Hematopoietic multipotent progenitor cell treated with erythropoietin and hydrocortisone succinate and interleukin-3 and kit ligand, for 4 days (in vitro differentiated cells): Measurements from ENCODE around the gene GALNT9.
"Not testable (repeated sequence)": the region's sequence is repeated elsewhere in the genome, so short reads cannot be mapped to it uniquely, and the experiment has no call there.

Experiments
- DNase-seq: peaks from one replicate; pipeline ENCODE4 v3.0.0-alpha.2; 2015

GALNT9 gene

DNA sequence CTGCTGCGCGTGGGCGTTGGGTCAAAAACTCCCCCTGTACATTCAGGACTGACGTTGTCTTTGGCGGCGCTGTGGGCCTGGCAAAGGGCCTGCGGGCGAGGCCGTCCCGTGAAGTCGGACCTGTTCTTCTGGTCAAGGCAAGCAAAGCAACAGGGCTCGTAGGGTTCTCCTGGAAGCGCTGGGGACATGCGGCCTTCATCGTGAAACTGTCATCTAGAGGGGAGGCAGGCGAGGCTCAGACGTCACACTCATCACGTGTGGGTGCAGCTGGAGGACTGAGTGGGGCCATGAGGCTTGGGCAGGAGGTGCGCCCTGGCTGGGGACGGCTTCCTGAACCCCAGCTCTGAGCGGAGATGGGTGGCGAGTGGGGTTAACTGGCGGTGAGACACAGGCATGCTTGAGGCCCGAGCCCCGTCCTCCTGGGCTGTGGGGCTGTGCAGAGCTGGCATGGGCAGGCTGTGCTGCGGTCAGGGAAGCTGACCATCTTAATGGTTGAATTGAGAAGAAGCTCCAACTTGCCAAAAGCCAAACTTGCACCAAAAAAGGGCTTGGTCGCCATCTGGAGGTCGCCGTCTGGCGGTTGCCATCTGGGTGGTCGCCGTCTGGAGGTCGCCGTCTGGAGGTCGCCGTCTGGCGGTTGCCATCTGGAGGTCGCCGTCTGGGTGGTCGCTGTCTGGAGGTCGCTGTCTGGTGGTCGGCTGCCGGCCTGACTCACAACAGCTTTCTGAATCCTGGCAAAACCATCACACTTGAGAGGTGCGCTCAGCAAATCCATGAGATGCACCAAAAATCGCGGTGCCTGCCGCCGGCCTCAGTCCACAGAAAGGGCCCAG is 119.0 kb downstream of the GALNT9 start:
- no peak for DNase-seq

DNA sequence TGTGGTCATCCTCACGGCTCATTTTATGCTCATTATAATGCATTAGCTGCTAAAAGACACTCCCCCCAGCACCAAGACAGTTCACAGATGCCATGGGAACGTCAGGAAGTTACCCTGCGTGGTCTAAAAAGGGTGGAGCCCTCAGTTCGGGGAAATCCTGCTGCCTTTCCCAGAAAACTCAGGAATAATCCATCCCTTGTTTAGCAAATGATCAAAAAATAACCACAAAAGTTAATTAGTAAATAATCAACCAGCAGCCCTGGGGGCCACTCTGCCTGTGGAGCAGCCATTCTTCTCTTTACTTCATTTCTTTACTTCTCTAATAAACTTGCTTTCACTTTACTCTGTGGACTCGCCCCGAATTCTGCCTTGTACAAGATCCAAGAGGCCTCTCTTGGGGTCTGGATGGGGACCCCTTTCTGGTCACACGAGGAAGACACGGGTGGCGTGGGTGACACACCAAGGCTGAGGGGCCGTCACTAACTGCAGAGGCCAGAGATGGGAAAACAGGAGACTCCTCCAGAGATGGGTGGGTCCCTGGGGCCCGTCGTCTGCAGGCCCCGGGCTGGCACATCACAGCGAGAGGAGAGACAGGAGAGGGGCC is 119.7 kb downstream of the GALNT9 start:
- DNase-seq = no peak

DNA sequence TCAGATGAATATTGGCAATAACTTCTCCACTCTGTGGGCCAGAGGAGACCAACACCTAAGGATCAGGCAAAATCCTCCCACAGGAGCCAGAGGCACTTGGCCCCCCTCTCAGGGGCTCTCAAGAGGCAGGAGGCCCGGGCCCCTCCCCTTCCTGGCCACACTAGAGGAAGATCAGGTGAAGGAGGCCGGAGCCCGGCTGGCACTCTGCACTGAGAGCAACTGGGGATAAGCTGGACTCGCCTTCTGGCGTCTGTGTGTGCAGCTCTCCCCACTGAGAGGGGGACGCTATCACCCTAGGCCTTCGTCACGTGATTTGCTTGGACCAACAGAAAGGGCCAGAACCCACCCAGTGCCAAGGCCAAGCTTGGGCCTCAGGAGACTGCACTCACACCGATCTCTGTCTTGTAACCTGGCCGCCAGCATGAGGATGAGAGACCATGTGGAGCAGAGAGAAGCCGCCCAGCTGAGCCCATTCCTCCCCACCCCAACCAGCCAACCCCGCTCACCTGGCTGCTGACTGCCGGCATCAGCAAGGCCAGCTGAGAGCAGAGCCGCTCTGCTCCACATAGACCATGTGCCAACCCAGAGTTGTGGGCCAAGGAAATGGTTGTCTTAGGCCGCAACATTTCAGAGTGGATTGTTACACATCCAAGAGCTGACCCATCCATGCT is 121.1 kb downstream of the GALNT9 start:
- no peak for DNase-seq

DNA sequence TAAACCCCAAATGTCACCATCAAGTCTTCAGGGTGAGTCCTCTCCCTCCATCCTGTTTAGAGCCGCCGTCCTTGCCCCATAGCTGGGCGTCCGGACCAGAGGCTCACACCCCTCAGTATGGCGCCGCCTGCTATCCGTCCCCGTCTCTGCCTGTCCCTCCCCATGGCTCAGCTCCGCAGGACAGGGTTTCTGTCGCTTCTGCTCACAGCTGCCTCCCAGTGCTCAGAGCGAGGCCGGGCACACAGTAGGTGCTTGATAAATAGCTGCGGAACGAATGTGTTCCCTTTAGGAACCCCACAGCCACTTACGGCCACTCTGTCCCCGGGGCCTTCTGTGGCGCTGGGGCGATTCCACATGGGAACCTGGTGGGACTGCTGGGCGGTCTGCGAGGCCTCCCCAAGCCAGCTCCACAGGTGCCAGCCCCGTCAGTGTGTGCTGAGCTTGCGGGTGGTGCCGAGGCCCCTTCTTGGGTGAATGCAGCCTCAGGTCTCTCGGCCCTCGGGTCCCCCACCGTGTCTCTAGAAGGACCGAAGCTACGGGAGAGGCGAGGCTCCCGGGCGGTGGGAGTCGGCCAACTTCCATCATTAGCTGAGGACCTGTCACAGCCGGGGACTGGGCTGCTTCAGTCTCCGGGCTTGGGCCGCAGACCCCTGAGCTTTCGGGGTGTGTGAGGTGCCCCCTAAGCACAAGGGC is 122.2 kb downstream of the GALNT9 start:
- no peak for DNase-seq

DNA sequence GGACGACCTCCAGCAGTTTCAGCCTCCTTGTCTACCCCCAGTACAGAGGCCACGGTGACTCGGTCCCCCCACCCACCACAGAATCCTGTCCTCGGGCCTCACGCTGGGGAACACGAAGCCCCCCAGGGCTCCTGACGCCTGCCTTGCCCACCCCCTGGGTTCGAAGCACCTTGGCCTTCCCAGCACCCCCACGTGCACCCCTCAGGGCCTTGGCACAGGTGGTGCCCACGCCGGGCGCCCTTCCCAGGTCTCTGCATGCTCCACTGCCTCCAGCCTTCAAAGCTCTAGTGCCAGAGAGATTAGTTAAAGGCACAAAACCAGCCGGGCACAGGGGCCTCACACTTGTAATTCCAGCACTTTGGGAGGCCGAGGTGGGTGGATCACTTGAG is 123.3 kb downstream of the GALNT9 start:
- DNase-seq = no peak

DNA sequence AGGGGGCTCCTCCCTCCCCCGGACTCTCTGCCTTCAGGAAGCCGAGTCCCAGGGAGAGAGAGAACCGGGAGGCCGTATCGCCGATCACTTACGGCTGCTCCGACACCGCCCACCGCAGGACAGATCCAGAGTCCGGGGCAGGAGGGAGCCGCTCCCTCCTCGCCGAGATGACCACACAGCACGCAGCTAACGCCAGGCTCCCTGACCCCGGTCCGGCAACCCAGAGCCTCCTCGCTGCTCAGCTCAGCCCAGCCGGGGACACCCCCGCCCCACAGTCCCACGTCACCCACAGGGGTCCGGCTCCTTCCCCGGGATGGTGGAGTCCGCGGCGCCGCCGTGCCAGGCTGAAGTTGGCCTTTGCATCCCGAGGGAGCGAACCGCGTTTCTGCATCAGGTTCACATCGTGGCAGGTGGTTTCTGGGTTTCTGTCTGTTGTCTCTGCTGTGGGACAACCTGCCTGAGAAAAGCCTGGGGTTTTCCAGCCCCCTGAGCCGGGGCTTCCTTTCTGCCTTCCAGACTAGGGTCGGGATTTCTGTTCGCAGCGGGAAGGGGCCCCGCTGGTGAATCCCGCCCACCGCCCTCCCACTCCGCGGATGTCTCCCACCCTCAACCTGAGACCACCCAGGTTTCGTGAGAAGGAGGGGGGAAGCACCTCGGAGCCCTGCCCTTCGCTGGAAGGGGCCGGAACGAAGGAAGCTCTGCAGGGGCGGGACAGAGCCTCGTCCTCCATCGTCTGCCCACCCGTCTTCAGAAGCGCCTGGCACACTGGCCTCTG is 123.9 kb downstream of the GALNT9 start:
- no peak for DNase-seq

DNA sequence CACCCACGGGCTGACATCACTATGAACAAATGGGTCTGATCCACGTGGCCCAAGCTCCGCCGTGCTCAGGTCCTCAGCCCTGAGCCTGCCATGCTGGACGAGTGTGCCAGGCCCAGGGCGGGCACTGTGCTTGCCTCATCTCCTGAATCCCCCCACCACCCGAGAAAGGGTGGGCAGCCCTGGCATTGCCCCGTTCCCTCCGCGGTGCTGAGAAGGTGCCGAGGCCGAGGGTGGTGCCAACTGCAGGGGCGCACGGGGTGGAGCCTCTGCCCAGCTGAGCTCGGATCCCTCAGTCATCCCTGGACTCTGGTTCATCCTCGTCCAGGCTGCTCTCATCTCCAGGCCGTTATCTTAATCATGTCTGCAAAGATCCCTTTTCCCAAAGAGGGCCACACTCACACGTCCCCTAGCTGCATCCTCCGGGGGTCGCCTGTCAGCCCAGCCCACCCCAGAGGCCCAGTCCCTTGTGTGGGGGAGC is 124.6 kb downstream of the GALNT9 start:
- DNase-seq = no peak

DNA sequence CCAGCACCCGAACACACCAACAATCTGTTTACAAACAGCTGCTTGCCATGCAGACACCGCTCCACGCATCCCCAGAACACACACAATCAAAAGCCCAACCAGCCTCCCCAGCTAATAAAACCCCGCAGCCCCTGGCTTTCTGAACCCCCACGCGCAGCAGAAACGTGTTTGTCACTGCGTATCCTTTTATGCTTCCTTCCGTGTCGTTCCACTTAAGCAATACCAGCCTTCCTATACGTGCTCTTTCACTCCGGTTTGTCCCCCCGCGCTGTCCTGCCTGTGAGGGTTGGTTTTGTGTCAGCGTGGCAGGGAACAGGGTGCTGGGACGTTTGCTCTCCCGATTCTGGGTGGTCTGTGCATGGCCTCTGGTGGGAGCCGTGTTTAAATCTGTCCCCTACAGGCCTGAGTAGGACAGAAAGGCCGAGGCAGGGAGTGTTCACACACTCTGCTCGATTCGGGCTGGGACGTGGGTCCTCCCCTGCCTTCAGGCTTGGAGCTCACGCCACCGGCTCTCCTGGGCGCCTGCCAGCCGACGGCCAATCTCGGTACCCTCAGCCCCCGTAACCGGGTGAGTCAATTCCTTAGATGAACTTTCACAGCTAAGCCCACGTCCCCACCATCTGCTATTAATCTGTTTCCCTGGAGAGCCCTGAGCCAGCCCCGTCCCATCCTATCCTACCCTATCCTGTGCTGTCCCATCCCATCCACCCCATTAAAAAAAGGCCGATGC is 125.2 kb downstream of the GALNT9 start:
- no peak for DNase-seq

DNA sequence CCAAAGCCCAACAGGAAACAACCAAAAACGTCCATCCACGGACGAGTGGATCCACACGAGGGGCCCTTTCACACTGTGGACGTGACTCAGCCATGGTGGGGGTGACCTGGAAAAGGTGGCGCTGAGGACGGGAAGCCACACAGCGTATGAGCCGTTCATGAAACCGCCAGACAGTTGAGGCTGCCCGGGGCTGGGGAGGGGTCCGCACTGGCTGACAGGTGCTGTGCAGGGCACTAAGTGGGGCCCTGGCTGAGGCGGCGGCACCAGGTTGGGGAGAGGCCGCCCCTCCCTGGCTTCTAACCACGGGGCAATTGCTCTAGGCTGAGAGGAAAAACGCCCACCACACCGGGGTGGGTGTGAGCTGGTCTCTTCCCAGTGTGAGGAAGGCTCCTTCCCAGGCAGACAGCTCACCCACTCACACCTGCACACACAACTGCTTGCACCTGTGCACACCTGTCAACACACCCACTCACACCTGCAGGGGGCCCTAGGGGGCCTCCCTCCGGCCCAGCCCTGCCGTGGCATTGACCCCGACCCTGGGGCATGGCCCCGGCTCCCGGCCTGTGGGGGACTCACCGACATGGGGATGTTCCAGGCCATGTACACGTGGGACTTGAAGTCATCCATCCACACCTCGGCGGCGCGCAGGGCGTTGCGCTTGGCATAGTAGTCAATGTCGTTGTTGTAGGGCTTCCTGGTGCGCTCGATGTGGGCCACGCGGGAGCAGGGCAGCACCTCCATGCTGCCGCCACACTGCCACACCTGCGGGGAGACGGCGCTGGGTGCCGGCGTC is 126.3 kb downstream of the GALNT9 start:
- no peak for DNase-seq

DNA sequence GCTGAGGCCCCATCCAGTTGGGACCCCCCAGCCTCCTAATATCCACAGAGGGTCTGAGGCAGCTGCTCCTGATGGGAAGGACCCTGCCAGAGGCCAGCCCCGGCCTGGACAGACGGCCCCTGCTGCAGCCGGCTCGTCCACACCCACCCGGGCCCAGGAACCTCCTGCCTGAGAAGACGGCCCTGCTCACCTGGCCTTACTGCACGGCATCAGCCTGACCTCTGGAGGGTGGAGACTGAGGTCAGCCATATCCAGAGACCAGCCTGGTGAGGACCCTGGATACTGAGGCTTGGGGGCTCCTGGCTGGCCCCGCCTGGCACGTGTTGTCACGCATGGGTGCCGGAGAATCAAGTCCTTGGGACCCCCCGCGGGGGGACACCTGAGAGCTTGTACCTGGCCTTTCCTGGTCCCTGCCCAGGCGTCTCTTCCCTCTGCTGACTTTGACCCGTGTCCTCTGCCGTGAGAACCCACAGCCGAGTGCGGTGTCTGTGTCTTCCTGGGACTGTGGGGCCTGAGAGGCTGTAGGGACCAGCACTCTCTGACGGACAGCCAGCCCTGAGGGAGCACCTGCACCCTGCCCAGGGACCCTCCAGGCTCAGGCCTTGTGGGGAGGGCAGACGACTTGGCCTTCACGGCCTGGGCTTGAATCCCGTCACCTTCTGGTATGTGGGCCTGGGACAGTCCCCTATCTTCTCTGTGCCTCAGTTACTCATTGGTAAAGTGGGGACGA is 127.8 kb downstream of the GALNT9 start:
- DNase-seq = no peak

DNA sequence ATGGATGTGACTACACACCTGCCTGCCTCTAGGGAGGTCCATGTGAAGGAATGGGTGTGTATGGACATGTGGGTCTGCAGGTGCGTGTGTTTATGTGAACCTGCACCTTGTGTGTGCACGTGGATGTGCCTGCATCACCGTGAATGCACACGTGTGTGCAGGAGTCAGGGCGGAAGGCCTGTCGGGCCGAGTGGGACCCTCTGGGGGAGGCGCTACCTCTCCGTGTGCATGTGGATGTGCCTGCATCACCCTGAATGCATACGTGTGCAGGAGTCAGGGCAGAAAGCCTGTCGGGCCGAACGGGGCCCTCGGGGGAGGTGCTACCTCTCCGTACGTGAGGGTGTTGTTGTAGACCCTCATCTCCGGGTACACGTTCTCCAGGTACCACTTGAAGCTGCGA is 128.6 kb downstream of the GALNT9 start:
- no peak for DNase-seq

DNA sequence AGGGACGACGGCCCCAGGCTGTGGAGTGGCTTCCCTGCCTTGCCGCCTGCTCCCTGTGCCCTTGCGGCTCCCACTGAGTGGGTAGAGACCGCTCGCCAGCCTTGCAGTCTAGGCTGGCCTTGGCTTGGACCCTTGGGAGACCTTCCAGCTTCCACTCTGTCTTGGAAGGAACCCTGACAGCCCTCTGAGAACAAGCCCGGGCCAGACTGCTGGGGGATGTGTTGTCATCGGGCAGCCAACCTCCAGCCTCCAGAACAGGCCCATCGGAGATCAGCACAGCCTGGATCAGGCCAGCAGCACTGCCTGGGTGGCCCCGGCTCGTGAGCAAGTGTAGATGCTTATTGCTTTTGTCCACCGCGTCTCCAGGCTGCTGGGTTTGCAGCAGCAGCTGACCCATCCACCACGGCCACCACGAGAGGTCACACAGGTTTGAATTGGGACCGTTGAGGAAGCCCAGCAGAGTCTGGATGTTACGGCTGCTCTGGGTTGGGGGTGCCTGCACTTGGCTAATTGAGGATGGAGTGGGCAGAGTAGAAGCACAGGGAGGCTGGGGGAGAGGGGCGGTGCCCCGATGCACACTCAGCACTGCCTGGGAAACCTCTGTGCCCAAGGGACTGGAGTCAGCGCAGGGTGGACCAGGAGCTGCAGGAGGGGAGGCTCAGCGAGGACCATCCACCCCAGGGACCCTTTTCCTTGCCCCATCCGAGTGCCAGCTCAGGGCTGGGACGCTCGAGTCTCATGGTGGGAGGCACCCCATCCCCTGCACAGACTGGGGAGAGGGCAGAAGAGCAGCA is 129.7 kb downstream of the GALNT9 start:
- no peak for DNase-seq

DNA sequence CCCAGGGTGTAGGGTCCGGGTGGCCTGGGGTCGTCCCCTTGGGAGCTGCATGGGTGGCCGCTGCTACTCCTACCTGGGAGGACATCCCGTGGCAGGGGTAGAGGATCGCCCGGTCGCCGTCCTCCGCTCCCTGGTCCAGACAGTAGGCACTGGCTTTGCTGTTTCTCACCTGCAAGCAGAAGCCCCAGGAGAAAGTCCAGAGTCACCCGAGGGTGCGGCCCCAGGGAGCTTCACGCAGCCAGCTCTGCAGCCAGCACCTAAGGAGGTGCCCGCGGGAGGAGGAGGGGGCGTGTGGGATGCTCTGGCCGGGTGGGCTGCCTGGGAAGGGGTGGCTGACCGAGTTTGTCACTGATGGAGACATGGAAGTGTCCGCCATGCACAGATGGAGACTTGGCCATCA is 130.3 kb downstream of the GALNT9 start:
- DNase-seq = no peak

DNA sequence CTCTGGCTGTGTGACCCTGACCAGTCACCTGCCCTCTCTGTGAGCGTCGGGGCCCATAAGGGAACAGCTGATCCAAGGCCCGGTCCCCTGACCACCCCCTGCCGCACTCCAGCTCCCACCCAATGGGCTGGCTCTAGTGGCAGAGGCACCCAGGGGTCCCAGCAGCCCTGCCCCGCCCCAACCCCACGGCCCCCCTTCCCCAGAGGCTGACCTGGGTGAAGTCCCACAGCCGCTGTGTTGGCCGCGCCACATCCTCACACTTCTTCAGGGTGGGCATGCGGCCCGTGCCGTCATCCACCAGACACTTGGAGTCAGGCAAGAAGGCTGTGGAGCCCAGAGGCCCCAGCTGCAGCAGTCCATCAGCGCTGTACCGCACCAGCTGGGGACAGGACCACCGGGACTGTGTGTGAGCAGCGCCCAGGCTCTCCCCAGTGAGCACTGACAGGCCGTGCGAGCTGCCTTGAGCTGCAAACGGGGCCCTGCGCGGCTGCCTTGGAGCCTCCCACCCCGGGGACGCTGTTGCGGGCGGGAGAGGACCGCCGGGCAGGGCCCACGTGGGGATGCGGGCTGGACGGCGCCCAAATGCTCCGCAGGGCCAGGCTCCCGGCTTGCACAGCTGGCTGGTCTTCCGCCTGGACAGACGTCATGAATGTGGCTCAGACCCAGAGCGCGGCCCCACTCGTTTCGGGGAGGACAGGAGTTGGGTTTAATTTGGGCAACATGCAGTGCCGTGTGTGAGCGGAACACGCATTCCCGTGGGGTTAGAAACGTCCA is 131.6 kb downstream of the GALNT9 start:
- DNase-seq = no peak

DNA sequence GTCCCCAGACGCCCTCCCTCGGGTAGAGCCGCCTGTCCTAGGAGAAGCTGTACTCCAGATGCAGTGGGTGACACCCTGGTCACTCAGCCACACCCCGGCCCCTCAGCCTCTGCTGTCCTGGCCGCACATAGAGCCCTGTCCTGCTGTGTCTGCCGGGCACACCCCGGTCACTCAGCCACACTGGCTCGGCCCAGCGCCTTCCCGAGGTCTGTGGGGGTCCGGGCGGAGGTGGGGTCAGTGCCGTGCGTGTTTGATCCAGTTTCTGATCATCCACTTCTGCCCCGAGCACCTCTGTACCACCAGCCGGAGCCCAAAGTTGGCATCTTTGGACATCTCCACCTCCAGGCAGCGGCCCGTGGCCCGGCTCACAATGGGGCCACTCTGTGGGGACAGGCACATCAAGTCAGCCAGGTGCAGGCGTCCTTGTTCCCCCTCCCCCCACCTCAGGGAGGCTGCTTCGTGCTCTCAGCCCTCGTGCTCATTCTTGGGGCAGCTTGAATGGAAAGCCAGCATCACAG is 132.5 kb downstream of the GALNT9 start:
- DNase-seq = no peak

DNA sequence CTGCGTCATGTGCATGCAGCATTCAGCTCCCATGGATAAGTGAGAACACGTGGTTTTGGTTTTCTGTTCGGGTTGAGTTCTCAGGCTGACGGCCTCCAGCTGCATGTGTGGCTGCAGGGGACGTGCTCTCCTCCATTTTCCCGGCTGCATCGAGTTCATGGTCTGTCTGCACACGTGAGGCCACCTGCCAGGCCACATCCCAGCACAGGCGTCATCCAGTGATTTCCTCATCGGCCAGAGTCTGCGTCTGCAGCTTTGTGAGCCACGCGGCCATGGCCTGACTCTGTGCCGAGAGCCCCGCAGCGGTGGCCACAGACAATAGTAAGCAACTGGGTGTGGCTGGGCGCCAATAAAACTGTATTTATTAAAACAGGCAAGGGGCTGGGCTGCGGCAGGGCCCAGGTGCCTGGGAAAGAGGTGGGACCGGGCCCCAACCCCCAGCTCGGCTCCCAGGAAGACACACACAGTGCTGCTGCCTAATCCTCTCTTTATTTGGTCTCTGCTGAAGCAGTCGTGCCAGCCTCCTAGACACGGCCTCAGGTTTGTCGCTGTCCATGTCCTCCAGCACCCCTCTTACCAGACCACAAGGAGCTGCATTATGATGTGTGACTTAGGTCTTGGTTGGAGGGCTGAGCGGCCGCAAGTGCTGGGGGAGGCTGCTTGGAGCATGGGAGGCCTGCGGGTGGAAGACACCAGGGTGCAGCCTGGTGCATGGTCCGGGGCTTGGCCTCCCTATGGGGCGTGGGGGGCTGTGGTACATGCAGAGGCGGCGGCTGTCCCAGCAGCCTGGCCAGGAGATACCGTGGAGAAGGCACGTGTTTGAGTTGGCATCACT is 133.1 kb downstream of the GALNT9 start:
- DNase-seq = no peak

DNA sequence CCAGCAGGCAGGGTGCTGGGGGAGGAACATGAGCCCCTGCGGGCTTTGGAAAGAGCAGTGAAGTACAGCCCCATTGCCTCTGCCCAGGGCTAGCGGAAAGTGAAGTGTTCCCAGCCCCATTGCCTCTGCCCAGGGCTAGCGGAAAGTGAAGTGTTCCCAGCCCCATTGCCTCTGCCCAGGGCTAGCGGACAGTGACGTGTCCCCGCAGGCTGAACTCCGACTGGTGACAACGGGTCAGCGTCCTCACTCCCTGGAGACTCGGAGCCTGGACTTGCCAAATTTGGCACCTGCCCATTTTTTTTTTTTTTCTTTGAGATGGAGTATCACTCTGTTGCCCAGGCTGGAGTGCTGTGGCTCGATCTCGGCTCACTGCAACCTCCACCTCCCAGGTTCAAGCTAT is 134.1 kb downstream of the GALNT9 start:
- DNase-seq = not testable (repeated sequence)
